Jurkat, Clone E6-1 (cell line): ENCODE measurements around the gene PURB.
A peak's percentile ranks its signal among the peaks of the same experiment; 100 is the strongest.
"Not testable (repeated sequence)": the region's sequence is repeated elsewhere in the genome, so short reads cannot be mapped to it uniquely, and the experiment has no call there.

Source experiments
- DNase-seq: peaks from one replicate; pipeline ENCODE4 v3.0.0-alpha.2; 2011; ENCODE audit warnings: low read depth, low spot score
- H3K4me3 ChIP-seq: 2 replicates; pipeline ENCODE4 v1.5.1; 2011; ENCODE audit warnings: mild to moderate bottlenecking, low read length, control low read depth, moderate library complexity

The PURB gene

DNA sequence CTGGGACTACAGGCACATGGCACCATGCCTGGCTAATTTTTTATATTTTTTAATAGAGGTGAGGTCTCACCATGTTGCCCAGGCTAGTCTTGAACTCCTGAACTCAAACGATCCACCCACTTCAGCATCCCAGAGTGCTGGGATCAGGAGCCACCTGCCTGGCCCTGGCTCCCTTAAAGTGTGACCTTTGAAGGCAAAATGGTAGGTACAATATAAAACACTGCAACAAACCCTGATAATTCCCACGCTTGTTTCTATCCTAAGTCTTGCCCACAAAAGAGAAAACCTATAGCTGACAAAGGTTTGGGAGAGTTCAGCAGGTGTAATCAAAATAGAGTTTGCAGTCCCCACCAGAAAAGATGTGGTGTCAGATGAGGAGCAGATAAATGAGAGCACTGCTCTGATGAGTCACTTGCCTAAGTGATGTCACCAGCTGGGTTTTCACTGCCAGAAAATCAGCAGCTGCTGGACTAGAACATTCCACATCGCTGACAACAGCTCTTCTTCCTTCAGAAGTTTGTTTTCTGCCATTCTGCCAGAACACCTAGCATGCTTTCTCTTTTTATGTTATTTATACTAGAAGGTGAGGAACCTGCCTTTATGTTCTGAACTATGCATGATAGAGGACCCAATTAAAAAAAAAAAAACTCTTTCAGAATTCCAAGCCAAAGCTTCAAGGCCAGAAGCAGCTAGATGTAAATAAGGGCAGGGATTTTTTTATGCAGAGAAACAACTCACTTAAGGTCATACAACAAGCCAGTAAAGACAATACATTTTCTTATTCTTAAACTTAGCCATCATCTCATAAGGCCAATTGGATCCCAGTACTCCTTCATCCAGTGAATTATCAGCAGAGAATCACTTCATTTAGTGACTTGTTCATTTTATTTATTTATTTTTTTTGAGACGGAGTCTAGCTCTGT, 18.0 kb downstream of the PURB start:
- no peak overlapping the region for H3K4me3 ChIP-seq
- no peak for DNase-seq

DNA sequence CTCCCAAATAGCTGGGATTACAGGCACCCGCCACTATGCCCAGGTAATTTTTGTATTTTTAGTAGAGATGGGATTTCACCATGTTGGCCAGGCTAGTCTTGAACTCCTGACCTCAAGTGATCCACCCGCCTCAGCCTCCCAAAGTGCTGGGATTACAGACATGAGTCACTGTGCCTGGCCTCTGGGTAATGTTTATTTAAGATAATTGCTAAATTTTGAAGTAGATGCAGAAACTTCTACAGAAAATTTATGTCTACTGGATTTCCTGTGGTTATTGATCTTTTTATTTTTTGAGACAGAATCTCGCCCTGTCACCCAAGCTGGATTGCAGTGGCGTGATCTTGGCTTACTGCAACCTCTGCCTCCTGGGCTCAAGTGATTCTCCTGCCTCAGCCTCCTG, 23.4 kb downstream of the PURB start:
- not testable (repeated sequence) for H3K4me3 ChIP-seq, DNase-seq

DNA sequence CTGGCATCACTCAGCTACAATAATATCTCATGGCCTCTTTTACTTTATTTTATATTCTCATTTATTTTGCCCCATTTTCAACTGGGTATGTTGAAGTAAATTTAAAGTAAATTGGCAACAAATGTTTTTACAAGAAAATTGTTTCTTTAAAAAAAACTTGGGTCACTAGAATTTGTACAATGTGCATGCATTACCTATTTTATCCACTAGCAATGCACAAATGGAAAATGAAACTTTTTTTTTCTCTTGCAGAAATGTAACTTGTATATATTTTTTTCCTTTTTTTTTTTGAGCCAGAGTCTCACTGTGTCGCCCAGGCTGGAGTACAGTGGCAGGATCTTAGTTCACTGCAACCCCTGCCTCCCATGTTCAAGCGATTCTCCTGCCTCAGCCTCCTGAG, 27.2 kb downstream of the PURB start:
- DNase-seq = no peak
- no peak overlapping the region for H3K4me3 ChIP-seq

DNA sequence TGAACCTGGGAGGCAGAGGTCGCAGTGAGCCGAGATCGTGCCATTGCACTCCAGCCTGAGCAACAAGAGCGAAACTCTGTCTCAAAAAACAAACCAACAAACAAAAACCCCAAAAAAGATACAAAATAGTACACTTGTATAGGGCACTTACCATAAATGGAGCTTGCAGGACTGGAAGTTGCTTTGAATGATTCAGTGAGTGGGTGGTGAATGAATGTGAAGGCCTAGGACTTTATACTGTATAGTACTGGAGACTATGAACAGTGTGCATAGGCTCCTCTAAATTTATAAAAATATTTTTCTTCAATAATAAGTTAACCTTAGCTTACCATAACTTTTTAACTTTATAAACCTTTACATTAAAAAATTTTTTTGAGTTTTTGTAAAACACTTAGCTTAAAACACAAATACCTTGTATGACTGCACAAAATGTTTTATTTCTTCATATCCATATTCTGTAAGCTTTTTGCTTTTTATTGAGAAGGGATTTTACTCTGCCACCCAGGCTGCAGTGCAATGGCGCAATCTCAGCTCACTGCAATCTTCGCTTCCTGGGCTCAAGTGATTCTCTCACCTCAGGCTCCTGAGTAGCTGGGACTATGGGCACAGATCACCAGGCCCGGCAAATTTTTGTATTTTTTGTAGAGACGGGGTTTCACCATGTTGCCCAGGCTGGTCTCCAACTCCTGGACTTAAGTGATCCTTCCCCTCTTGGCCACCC, 30.5 kb downstream of the PURB start:
- no peak overlapping the region for H3K4me3 ChIP-seq
- no peak for DNase-seq

DNA sequence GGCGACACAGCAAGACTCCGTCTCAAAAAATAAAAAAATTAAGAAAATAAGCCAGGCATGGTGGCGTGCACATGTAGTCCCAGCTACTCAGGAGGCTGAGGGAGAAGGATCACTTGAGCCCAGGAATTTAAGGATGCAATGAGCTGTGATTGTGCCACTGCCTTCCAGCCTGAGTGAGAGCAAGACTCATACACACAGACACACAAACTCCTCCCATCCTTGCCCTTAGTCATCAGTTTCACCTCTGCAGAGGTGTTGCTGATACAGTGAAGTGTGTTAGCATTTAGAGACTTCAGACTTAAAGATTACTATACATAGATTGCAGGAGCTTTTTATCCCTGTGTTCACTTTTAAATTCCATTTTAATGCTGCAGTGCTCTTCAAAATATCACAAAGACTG, 31.9 kb downstream of the PURB start:
- no peak overlapping the region for H3K4me3 ChIP-seq
- DNase-seq = no peak

DNA sequence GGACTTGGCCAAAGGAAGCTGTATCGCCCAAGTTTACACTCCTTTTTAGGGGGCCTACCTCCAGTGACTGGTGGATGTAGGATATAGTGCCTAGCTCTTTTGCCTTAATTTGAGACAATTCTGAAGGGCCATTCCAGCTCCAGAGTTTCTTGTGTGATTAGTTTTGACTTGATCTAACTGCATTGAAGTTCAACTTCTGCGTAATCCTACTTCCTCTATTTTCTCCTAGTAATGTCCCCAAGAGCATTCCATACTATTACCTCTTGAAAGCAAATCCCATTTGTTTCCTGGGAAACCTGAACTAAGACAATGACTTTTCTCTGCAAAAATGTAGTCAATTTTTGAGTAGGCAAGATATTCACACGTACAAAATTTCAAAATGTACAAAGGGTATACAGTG, 32.7 kb downstream of the PURB start:
- DNase-seq = no peak
- no peak overlapping the region for H3K4me3 ChIP-seq

DNA sequence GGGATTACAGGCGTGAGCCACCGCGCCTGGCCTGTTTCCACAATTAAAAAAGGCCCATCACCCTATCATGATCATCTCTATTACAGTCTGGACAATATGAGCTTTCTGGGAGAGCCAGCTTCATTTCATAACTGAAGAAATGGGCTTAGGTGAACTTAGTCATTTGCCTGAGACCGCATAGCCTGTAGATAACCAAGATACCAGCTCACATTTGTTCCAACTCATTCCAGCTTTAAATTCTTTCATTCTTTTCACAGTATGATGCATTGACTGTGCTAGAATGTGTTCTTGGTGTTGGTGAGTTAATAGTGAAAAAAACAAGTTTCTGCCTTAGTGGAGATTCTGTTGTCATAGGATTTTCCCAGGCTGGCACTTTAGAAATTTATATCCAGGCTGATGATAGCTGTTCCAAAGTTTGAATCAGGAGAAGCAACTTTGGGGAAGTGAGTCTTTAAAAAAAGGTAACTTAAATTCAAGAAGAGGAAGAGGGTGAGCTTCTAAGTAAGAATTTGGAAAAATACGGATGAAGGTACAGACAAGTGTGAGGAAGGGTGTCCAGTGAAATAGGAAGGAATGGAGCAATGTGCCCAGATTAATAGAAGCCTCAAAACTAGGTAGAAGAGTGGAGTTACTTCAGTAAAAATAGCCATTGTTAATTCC, 35.3 kb downstream of the PURB start:
- H3K4me3 ChIP-seq = no peak overlapping the region
- no peak for DNase-seq

DNA sequence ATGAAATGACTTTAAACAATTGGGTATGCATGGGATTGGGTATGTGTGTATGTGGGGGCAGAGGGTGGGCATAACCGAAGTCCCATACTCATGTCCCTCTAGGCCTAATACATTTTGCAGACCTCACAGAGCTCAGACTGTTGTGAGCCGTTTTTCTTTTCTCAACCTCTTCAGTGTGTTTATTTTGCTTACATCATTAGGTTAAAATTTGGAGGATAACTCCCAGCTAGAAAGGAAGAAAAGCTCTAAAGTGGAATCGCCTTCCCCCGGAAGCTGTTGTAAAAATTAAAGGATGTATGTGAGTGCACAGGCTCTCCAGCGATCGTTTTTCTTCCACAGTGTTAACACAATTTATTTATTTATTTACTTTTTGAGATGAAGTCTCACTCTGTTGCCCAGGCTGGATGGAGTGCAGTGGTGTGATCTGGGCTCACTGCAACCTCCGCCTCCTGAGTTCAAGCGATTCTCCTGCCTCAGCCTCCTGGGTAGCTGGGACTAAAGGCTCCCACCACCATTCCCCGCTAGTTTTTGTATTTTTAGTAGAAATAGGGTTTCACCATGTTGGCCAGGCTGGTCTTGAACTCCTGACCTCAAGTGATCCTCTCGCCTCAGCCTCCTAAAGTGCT, 36.0 kb downstream of the PURB start:
- DNase-seq = no peak
- H3K4me3 ChIP-seq = peak overlapping the region; percentile 86

DNA sequence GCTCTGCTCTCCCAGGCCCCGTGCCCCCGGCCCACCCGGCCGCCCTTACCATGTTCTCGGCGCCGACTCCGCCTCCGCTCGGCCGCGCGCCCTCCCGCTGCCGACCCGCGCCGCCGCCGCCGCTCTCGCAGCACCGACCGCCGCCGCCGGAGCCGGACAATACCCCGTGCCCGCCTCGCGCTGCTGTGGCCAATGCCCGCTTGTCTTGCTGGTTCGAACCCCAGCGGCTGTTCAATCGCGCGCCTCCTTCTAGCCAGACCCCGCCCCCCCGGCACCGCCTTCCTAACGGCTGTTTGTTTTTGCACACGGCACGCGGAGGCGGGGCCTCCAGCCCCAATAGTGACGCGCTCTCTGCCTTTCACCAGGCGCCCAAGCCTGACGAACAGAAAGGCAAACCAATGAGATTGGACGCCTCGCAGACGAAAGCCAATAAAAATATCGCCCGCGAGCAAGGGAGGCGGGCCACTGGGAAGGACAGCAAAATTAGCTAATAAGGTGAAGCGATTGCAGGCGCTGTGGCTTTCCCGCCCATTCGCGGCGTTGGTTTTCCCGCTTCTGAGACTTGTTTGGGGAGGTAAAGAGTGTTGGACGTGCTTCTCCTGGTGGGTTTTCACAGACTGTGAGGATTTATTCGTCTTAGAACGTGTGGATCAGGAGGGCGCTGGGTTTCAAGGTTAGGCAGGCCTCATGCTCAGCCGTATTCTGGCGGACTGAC, 37.3 kb downstream of the PURB start, which contains the start of gene H2AZ2:
Gene H2AZ2 (minus strand): TSS at position 168 of the 715 bp plus-strand sequence. CDS start 116 bp downstream, at position 52.
- peak within 1 kb of the TSS; percentile 91 for H3K4me3 ChIP-seq
- peak; percentile 100 for DNase-seq

DNA sequence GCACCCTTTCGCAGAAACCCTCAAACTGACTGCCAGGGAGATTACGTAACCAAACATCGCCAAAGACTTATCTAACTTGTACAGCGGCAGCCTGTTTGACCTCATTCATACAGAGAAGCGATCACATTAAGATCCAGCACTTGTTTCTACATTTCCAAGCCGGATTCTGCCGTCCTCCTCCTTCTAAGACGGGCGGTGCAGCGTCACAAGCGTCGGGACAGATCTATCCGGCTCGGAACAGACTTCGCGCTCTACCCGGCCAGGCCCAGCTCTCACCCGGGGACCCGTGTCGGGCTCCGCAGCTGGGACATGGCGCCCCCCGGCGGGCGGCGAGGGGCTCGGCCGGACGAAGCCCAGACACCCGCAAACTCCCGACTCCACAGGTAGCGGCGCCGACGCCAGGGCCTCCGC, 37.8 kb downstream of the PURB start:
- peak; percentile 97 for DNase-seq
- peak overlapping the region; percentile 91 for H3K4me3 ChIP-seq

DNA sequence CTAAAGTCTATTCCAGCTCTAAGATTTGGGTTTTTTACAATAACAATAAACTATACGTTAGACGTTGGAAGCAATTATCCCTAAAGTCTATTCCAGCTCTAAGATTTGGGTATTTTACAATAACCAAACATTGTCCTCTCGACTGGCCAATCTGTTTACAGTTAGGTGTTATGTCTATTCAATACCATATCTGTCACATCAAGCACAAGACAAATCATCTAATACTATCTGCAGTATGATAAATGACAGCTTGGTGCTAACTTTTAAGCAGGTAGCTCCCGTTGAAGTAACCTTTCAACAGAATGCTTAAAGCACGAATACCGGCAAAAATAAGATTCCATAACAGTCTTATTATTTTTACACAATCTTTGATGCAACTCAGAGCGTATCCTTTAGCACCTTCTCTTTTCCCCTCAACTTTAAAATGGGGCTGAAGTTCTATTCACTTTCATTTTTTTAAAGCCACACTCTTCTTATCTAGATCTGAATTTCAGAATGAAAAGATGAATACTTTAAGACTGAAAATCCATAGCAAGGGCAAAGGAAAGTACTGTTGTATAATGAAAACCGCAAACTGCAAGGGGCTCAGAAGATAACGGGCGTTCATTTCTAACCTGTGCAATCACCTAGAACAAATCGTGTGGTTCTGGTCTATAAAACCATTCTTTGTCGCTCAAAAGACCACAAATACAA, 38.4 kb downstream of the PURB start:
- peak overlapping the region; percentile 91 for H3K4me3 ChIP-seq
- no peak for DNase-seq

DNA sequence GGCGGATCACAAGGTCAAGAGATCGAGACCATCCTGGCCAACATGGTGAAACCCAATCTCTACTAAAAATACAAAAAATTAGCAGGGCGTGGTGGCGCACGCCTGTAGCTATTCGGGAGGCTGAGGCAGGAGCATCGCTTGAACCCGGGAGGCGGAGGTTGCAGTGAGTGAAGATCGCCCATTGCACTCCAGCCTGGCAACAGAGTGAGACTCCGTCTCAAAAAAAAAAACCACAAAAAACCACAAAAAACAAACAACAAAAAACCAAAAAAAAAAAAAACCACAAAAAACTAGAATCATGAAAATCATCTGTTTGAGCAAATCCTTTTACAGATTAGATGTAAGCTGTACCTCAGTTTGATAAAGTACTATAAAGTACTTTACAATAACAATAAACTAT, 38.9 kb downstream of the PURB start:
- DNase-seq = not testable (repeated sequence)
- H3K4me3 ChIP-seq = peak overlapping the region; percentile 91

DNA sequence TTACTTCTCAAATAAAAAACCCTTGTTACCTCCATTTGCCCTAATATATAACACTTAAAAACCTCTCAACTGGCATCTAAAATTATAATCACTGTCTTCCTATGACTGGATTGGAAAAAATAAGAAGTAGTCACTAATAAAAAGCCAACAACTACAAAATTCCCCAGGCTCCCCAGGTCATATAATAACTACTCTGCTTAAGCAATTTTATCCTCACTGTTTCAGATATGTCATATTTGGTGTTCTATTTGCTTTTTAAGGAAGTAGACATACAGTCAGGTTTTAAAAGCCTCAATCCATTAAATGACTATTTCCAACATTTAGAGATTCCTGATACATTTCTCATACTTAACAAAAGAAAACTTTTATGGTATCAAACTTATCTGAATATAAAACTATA, 39.9 kb downstream of the PURB start:
- H3K4me3 ChIP-seq = no peak overlapping the region
- no peak for DNase-seq

DNA sequence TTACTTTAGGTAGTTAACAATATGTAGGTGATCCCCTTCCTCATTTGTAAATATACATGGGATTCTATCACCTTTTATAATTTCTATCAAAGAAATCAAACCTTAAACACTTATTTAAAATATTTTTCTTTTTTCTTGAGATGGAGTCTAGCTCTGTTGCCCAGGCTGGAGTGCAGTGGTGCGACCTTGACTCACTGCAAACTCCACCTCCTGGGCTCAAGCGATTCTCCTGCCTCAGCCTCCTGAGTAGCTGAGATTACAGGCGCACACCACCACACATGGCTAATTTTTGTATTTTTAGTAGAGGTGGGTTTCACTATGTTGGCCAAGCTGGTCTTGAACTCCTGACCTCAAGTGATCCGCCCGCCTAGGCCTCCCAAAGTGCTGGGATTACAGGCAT, 41.9 kb downstream of the PURB start:
- not testable (repeated sequence) for H3K4me3 ChIP-seq, DNase-seq

DNA sequence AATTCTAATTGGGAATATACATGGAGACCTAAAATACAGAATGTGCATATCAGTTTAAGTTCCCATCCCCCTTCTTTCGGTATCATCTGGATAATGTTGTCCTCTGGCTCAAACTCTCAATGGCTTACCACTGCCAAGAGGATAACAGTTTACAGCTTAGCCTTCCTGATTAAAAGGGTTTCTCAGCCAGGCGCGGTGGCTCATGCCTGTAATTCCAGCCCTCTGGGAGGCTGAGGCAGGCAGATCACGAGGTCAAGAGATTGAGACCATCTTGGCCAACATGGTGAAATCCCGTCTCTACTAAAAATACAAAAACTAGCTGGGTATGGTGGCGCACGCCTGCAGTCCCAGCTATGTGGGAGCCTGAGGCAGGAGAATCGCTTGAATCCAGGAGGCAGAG, 42.7 kb downstream of the PURB start:
- not testable (repeated sequence) for H3K4me3 ChIP-seq, DNase-seq

DNA sequence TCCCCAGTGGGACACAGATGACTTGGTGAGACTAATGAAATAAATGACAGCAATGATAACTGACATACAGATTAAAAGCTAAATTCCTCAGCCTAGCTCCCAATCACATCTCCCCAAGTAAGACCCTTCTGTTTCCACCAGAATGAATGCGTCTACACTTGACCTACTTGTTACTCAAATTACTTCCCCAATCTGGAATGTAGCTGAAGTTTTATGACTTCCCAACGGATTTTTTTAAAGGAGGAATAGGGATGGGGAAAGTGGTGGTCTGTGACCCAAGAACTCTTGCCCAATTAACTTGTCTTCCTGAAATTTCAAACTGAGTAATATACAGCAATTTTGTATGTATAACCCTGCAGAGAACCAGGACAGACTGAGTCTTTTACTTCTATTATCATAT, 46.6 kb downstream of the PURB start:
- no peak overlapping the region for H3K4me3 ChIP-seq
- DNase-seq = no peak

DNA sequence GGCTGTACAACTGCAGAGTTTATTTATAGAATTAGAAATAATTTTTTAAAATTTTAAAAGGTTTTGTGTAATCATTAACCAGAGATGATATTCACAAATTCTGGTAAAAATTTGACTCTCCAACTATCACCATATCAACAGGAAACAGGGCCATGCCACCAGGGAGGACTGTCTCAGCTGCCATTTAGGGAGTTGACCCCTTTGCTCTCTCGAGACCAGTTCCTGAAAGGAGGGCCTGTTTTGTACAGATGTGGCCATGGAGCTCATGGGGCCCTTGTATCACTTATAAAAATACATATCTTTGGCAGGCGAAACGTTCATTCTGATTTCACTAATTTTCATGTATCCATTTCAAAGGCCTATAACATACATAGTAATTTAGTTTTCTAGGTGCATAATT, 57.8 kb downstream of the PURB start:
- no peak overlapping the region for H3K4me3 ChIP-seq
- no peak for DNase-seq
